Left forelimb (tissue), 1 donor: Measurements from ENCODE around the gene CACNA1C.

Experiments
- DNase-seq: peaks from one replicate; pipeline ENCODE4 v3.0.0-alpha.2; 2018; ENCODE audit warnings: low spot score

The CACNA1C gene

GRCh38 chr12:2456122-2456812 lies 403.5 kb downstream of the CACNA1C start:
- DNase-seq, result no peak

- no peak for DNase-seq
Measured at GRCh38 chr12:2456813-2457186, 404.0 kb downstream of the CACNA1C start.

- DNase-seq, result no peak
Measured at GRCh38 chr12:2457215-2457932, 404.6 kb downstream of the CACNA1C start.

- DNase-seq, result no peak
Measured at GRCh38 chr12:2457933-2458414, 405.2 kb downstream of the CACNA1C start.

GRCh38 chr12:2460051-2460670 lies 407.4 kb downstream of the CACNA1C start:
- no peak for DNase-seq

GRCh38 chr12:2461046-2461445 lies 408.3 kb downstream of the CACNA1C start:
- DNase-seq, result no peak

GRCh38 chr12:2461645-2462044 lies 408.9 kb downstream of the CACNA1C start:
- no peak for DNase-seq

GRCh38 chr12:2462087-2462486 lies 409.3 kb downstream of the CACNA1C start:
- no peak for DNase-seq

GRCh38 chr12:2463719-2464118 lies 410.9 kb downstream of the CACNA1C start:
- DNase-seq, result no peak

- DNase-seq, result no peak
Measured at GRCh38 chr12:2465681-2466080, 412.9 kb downstream of the CACNA1C start.

- no peak for DNase-seq
Measured at GRCh38 chr12:2466211-2466610, 413.4 kb downstream of the CACNA1C start.

GRCh38 chr12:2467447-2468195 lies 414.8 kb downstream of the CACNA1C start:
- no peak for DNase-seq

- no peak for DNase-seq
Measured at GRCh38 chr12:2475984-2476383, 423.2 kb downstream of the CACNA1C start.

- peak; percentile 6 for DNase-seq
Measured at GRCh38 chr12:2477009-2477766, 424.4 kb downstream of the CACNA1C start.

GRCh38 chr12:2479851-2480535 lies 427.2 kb downstream of the CACNA1C start:
- peak; percentile 36 for DNase-seq

GRCh38 chr12:2481346-2481745 lies 428.6 kb downstream of the CACNA1C start:
- peak; percentile 23 for DNase-seq

- peak; percentile 37 for DNase-seq
Measured at GRCh38 chr12:2481951-2482350, 429.2 kb downstream of the CACNA1C start.

GRCh38 chr12:2482938-2483660 lies 430.3 kb downstream of the CACNA1C start:
- peak; percentile 36 for DNase-seq

- DNase-seq, result no peak
Measured at GRCh38 chr12:2483713-2484112, 430.9 kb downstream of the CACNA1C start.

GRCh38 chr12:2484141-2484776 lies 431.5 kb downstream of the CACNA1C start:
- DNase-seq, result peak; percentile 41
